CD14-positive monocyte (primary cell): Measurements from ENCODE around the gene GABBR1. TPM values are rescaled to one million over a fixed set of nuclear protein-coding genes. Genes with fewer than 3 reads are reported as not detected.

Source experiments
- DNase-seq, 3 donors: peaks; one replicate each; pipeline ENCODE4 v3.0.0-alpha.2; 2011 to 2022
- H2AFZ ChIP-seq: 2 replicates; pipeline ENCODE4 v1.6.0; 2012; ENCODE audit warnings: mild to moderate bottlenecking, low read depth, low read length, inconsistent platforms; ENCODE audit not compliant: insufficient read depth, poor library complexity, severe bottlenecking
- H3K27ac ChIP-seq, 2 donors: 1 replicate in 1 of 2; 2 replicates in 1 of 2; pipeline ENCODE4 v1.5.1; 2012 to 2013; ENCODE audit warnings: low read length in 2 of 2, control low read depth in 1 of 2, inconsistent platforms in 1 of 2, low read depth in 1 of 2, mild to moderate bottlenecking in 1 of 2
- H3K27me3 ChIP-seq, 2 donors: one replicate each; pipeline versions ENCODE4 v1.6.0 to v1.6.1; 2011 to 2013; ENCODE audit warnings: low read length in 2 of 2; ENCODE audit not compliant: control insufficient read depth in 2 of 2, insufficient read depth in 2 of 2
- H3K36me3 ChIP-seq, 2 donors: replicated peaks in 1 of 2; 1 replicate in 1 of 2; 2 replicates in 1 of 2; pipeline versions ENCODE4 v1.5.1 to v1.6.1; 2012 to 2013; ENCODE audit warnings: low read length in 2 of 2, control low read depth in 1 of 2, inconsistent platforms in 1 of 2, mild to moderate bottlenecking in 1 of 2; ENCODE audit not compliant: insufficient read depth in 2 of 2, control insufficient read depth in 1 of 2
- H3K4me1 ChIP-seq, 2 donors: 1 replicate in 1 of 2; 2 replicates in 1 of 2; pipeline versions ENCODE4 v1.5.1 to v1.6.1; 2012 to 2013; ENCODE audit warnings: low read length in 2 of 2, control low read depth in 1 of 2, inconsistent platforms in 1 of 2, mild to moderate bottlenecking in 1 of 2, moderate library complexity in 1 of 2; ENCODE audit not compliant: insufficient read depth in 2 of 2, control insufficient read depth in 1 of 2
- H3K4me2 ChIP-seq: replicated peaks from 2 replicates; pipeline ENCODE3; 2012; ENCODE audit warnings: low read length, moderate library complexity, mild to moderate bottlenecking; ENCODE audit not compliant: poor library complexity, severe bottlenecking; ENCODE audit errors: extremely low read depth
- H3K4me3 ChIP-seq, 3 experiments: fragments of 200-600 bp in 1 of 3; sonication (generic) in 1 of 3; replicated peaks in 1 of 3; 1 replicate in 2 of 3; 2 replicates in 1 of 3; pipeline ENCODE4 v1.5.1; 2011 to 2013; ENCODE audit warnings: low read length in 3 of 3, mild to moderate bottlenecking in 3 of 3, control low read depth in 2 of 3, low read depth in 2 of 3, inconsistent platforms in 1 of 3, moderate library complexity in 1 of 3
- H3K79me2 ChIP-seq: 2 replicates; pipeline ENCODE4 v1.6.0; 2012; ENCODE audit warnings: mild to moderate bottlenecking, control low read depth, inconsistent platforms, low read length, moderate library complexity; ENCODE audit not compliant: insufficient read depth
- H3K9ac ChIP-seq: 2 replicates; pipeline ENCODE4 v1.6.0; 2017; ENCODE audit warnings: low read length, mild to moderate bottlenecking; ENCODE audit not compliant: insufficient read depth, poor library complexity, severe bottlenecking
- H3K9me3 ChIP-seq, 2 donors: replicated peaks in 1 of 2; 1 replicate in 1 of 2; 2 replicates in 1 of 2; pipeline versions ENCODE4 v1.5.1 to v1.6.1; 2012 to 2013; ENCODE audit warnings: low read length in 2 of 2, control low read depth in 1 of 2; ENCODE audit not compliant: control insufficient read depth in 1 of 2, insufficient read depth in 1 of 2
- H4K20me1 ChIP-seq: 2 replicates; pipeline ENCODE4 v1.6.0; 2012; ENCODE audit warnings: mild to moderate bottlenecking, low read length, control low read depth, moderate library complexity; ENCODE audit not compliant: insufficient read depth
- H3K27ac Mint-ChIP-seq, 7 donors: one replicate each; pipeline ENCODE4 v1.8.0; 2020; ENCODE audit warnings: mild to moderate bottlenecking in 7 of 7, mixed read lengths in 7 of 7, moderate library complexity in 6 of 7, inconsistent platforms in 2 of 7
- H3K27me3 Mint-ChIP-seq, 3 donors: one replicate each; pipeline ENCODE4 v1.8.0; 2021 to 2022; ENCODE audit warnings: low read depth in 3 of 3, mild to moderate bottlenecking in 3 of 3, mixed read lengths in 3 of 3, moderate library complexity in 3 of 3, inconsistent platforms in 1 of 3
- H3K36me3 Mint-ChIP-seq, 2 donors: one replicate each; pipeline ENCODE4 v1.8.0; 2020; ENCODE audit warnings: mixed read lengths in 2 of 2, inconsistent platforms in 1 of 2, mild to moderate bottlenecking in 1 of 2
- H3K4me1 Mint-ChIP-seq: one replicate; pipeline ENCODE4 v1.8.0; 2020; ENCODE audit warnings: mild to moderate bottlenecking, mixed read lengths
- H3K4me3 Mint-ChIP-seq, 2 donors: one replicate each; pipeline ENCODE4 v1.8.0; 2020; ENCODE audit warnings: mild to moderate bottlenecking in 2 of 2, mixed read lengths in 2 of 2, moderate library complexity in 1 of 2
- H3K9me3 Mint-ChIP-seq, 7 donors: one replicate each; pipeline ENCODE4 v1.8.0; 2020 to 2022; ENCODE audit warnings: mixed read lengths in 7 of 7, mild to moderate bottlenecking in 6 of 7, moderate library complexity in 6 of 7, inconsistent platforms in 2 of 7
- CTCF ChIP-seq: fragments of 200-600 bp; IDR thresholded peaks from one replicate; pipeline ENCODE4 v1.8.0; 2022; ENCODE audit warnings: antibody characterized with exemption, mild to moderate bottlenecking
- WGBS: methylation state at CpG from one replicate; pipeline ENCODE4 v1.1.5; 2013; ENCODE audit warnings: missing lambda C conversion rate; ENCODE audit not compliant: insufficient coverage; 5-methylcytosine and 5-hydroxymethylcytosine counted together
- intact Hi-C, 2 donors: fragments of 100-400 bp; cut with micrococcal nuclease; formaldehyde crosslinking; loops; one replicate each; pipeline versions ENCODE4 v1.15.0 to v1.15.1; 2023
- polyA plus RNA-seq, 3 donors: library from polyadenylated mRNA; depleted of rRNA in 1 of 3; unstranded in 2 of 3; stranded (reverse) in 1 of 3; fragments of 300-500 nt in 2 of 3; fragments of >200 nt in 1 of 3; fragmentation: Illumina TruSeq in 2 of 3; gene quantifications; 1 replicate in 2 of 3; 2 replicates in 1 of 3; pipeline ENCODE4 v1.2.3, GENCODE V29; 2012 to 2021

The GABBR1 gene
- polyA plus RNA-seq, 3 donors = 0.91 to 228 (median 1.8) TPM

GRCh38 chr6:29558439-29559079 lies 74.4 kb downstream of the GABBR1 start:
- H3K27me3 Mint-ChIP-seq = peaks cover 45 to 49% (median 48%) of the 10 kb centered on the region in 3 donors
- Histone ChIP-seq H3K4me3 (no peak overlapping the region), H2AFZ (no peak overlapping the region), H3K79me2 (no peaks in the 10 kb centered on the region), H3K9ac (no peak overlapping the region), H3K4me1 (peaks cover 6 to 7% of the 10 kb centered on the region in 2 donors), H3K36me3 (no peaks in the 10 kb centered on the region), H4K20me1 (no peaks in the 10 kb centered on the region), H3K27ac (no peak overlapping the region), H3K27me3 (peaks cover 30 to 43% of the 10 kb centered on the region in 2 donors), H3K4me2 (no peak overlapping the region), H3K9me3 (peaks cover 0 to 12% of the 10 kb centered on the region in 2 donors)
- TF ChIP-seq CTCF = no peak
- no peak for DNase-seq
- H3K4me3 Mint-ChIP-seq = no peak overlapping the region
- no peak overlapping the region for H3K27ac Mint-ChIP-seq
- H3K36me3 Mint-ChIP-seq = peaks cover 0 to 7% of the 10 kb centered on the region in 2 donors
- intact Hi-C loops = no loop called here
- H3K4me1 Mint-ChIP-seq = peaks cover 10% of the 10 kb centered on the region
- 95% methylated on average over 18 of the region's 22 CpGs for WGBS
- H3K9me3 Mint-ChIP-seq = peaks cover 0 to 13% (median 5%) of the 10 kb centered on the region in 7 donors

- intact Hi-C loops = no loop called here
- Histone ChIP-seq H3K27me3 (peaks cover 41 to 55% of the 10 kb centered on the region in 2 donors), H3K9me3 (peaks cover 0 to 12% of the 10 kb centered on the region in 2 donors), H3K4me2 (no peak overlapping the region), H4K20me1 (no peaks in the 10 kb centered on the region), H3K36me3 (no peaks in the 10 kb centered on the region), H3K4me3 (no peak overlapping the region), H3K27ac (no peak overlapping the region), H3K9ac (no peak overlapping the region), H2AFZ (no peak overlapping the region), H3K4me1 (peaks cover 15 to 16% of the 10 kb centered on the region in 2 donors), H3K79me2 (no peaks in the 10 kb centered on the region)
- peaks cover 54 to 56% (median 54%) of the 10 kb centered on the region in 3 donors for H3K27me3 Mint-ChIP-seq
- peaks cover 0 to 13% (median 5%) of the 10 kb centered on the region in 7 donors for H3K9me3 Mint-ChIP-seq
- H3K27ac Mint-ChIP-seq = no peak overlapping the region
- peaks cover 16% of the 10 kb centered on the region for H3K4me1 Mint-ChIP-seq
- DNase-seq = no peak
- TF ChIP-seq CTCF = no peak
- peaks cover 0 to 7% of the 10 kb centered on the region in 2 donors for H3K36me3 Mint-ChIP-seq
- H3K4me3 Mint-ChIP-seq = no peak overlapping the region
Observed at GRCh38 chr6:29557320-29557719, 75.7 kb downstream of the GABBR1 start.
